A549 (cell line): ENCODE measurements around the gene MAPK4.
"Not testable (repeated sequence)": the region's sequence is repeated elsewhere in the genome, so short reads cannot be mapped to it uniquely, and the experiment has no call there.

Experiments used
- CTCF ChIP-seq: fragments of >200 bp; sonication (Bioruptor Twin); formaldehyde crosslinking; IDR thresholded peaks from 3 replicates; pipeline ENCODE4 v1.5.1; 2016
- GATA3 ChIP-seq: IDR thresholded peaks from 2 replicates; pipeline ENCODE4 v1.6.1; 2012; ENCODE audit warnings: borderline replicate concordance
- HEYL ChIP-seq: fragments of 250-450 bp; sonication (Bioruptor Pico); IDR thresholded peaks from 2 replicates; pipeline ENCODE4 v1.8.0; 2021; ENCODE audit warnings: mild to moderate bottlenecking, moderate library complexity
- HOXA7 ChIP-seq: fragments of 250-450 bp; sonication (Bioruptor Pico); IDR thresholded peaks from 2 replicates; pipeline ENCODE4 v1.5.0; 2020; ENCODE audit warnings: mild to moderate bottlenecking, moderate library complexity
- JUN ChIP-seq, 2 experiments: fragments of >200 bp; sonication (Bioruptor Twin); formaldehyde crosslinking; IDR thresholded peaks; 2 replicates in 1 of 2; 3 replicates in 1 of 2; pipeline ENCODE4 v1.6.1; 2016 to 2017
- MAFK ChIP-seq: fragments of 450-650 bp; IDR thresholded peaks from 2 replicates; pipeline ENCODE4 v1.6.1; 2014; ENCODE audit not compliant: partially characterized antibody
- MYC ChIP-seq: IDR thresholded peaks from 2 replicates; pipeline ENCODE4 v1.6.1; 2012; ENCODE audit warnings: mild to moderate bottlenecking, inconsistent platforms, low read length, improper control_type of control experiment, borderline replicate concordance
- NR3C1 ChIP-seq: fragments of >200 bp; sonication (Bioruptor Twin); formaldehyde crosslinking; IDR thresholded peaks from 3 replicates; pipeline ENCODE4 v1.6.1; 2017
- POLR2A ChIP-seq: IDR thresholded peaks from 2 replicates; pipeline ENCODE4 v1.6.1; 2012; ENCODE audit warnings: mild to moderate bottlenecking, low read length
- RAD21 ChIP-seq, 2 experiments: fragments of >200 bp in 1 of 2; sonication (Bioruptor Twin) in 1 of 2; formaldehyde crosslinking in 1 of 2; IDR thresholded peaks in 1 of 2; conservative IDR thresholded peaks in 1 of 2; 2 replicates in 1 of 2; 3 replicates in 1 of 2; pipeline ENCODE4 v1.6.1; 2012 to 2018; ENCODE audit warnings: inconsistent platforms in 1 of 2
- USF2 ChIP-seq: fragments of 450-650 bp; IDR thresholded peaks from 2 replicates; pipeline ENCODE4 v1.6.1; 2014; ENCODE audit warnings: antibody characterized with exemption

GRCh38 chr18:50562258-50562657 lies 2.4 kb downstream of the MAPK4 start:
- not testable (repeated sequence) for TF ChIP-seq CTCF; POLR2A; HEYL (CRISPR knock-in tag); MYC; JUN (IDR thresholded peaks at IDR 0.05); USF2; GATA3; RAD21 (conservative IDR thresholded peaks at IDR 0.05 in 1 of 2, IDR thresholded peaks at IDR 0.05 in 1 of 2); HOXA7 (CRISPR knock-in tag); NR3C1; MAFK
